ENCODE measurements around the gene HUWE1.

DNA sequence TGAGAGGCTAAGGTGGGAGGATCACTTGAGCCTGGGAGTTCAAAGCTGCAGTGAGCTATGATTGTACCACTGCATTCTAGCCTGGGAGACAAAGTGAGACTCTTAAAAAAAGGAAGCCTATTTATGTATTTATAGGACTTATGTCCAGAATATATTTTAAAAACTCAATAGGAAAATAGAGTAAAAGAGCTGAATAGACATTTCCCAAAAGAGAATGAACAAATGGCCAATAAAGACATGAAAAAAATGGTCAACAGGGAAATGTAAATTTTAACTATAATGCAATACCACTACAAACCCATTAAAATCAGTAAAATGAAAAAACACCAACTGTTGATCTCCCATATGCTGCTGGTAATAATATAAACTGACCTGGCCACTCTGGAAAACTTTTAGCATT, 115.0 kb downstream of the HUWE1 start:
- TF ChIP-seq, protein P1, sequence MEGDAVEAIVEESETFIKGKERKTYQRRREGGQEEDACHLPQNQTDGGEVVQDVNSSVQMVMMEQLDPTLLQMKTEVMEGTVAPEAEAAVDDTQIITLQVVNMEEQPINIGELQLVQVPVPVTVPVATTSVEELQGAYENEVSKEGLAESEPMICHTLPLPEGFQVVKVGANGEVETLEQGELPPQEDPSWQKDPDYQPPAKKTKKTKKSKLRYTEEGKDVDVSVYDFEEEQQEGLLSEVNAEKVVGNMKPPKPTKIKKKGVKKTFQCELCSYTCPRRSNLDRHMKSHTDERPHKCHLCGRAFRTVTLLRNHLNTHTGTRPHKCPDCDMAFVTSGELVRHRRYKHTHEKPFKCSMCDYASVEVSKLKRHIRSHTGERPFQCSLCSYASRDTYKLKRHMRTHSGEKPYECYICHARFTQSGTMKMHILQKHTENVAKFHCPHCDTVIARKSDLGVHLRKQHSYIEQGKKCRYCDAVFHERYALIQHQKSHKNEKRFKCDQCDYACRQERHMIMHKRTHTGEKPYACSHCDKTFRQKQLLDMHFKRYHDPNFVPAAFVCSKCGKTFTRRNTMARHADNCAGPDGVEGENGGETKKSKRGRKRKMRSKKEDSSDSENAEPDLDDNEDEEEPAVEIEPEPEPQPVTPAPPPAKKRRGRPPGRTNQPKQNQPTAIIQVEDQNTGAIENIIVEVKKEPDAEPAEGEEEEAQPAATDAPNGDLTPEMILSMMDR (IDR thresholded peaks at IDR 0.05), result no peak
- TF ChIP-seq POLR2A (IDR thresholded peaks at IDR 0.05), result no peak

Data from adrenal gland (tissue), 5 donors.